HG03039 (cell line): ENCODE data around the gene SLC5A2.
"Not testable (repeated sequence)": the region's sequence is repeated elsewhere in the genome, so short reads cannot be mapped to it uniquely, and the experiment has no call there.

Source experiments
- ATAC-seq: cut with Tn5 transposase; IDR thresholded peaks from one replicate; pipeline ENCODE4 v1.9.1; 2021; ENCODE audit warnings: mild to moderate bottlenecking, moderate library complexity; ENCODE audit not compliant: unreplicated experiment

SLC5A2 gene

GRCh38 chr16:31523768-31524167 is 40.8 kb downstream of the SLC5A2 start:
- ATAC-seq = not testable (repeated sequence)

GRCh38 chr16:31525113-31525512 is 42.2 kb downstream of the SLC5A2 start:
- no peak for ATAC-seq

- no peak for ATAC-seq
Observed at GRCh38 chr16:31527734-31528274, 44.9 kb downstream of the SLC5A2 start, which contains the start of gene AHSP. TSS of gene AHSP (plus strand) at chr16:31527900. CDS start at chr16:31528140, 240 bp downstream.

- no peak for ATAC-seq
Observed at GRCh38 chr16:31528523-31529107, 45.7 kb downstream of the SLC5A2 start.

- ATAC-seq = no peak
Observed at GRCh38 chr16:31529108-31529936, 46.4 kb downstream of the SLC5A2 start.

GRCh38 chr16:31529937-31530312 is 47.0 kb downstream of the SLC5A2 start:
- ATAC-seq = no peak

GRCh38 chr16:31530405-31530804 is 47.5 kb downstream of the SLC5A2 start:
- ATAC-seq = no peak

- no peak for ATAC-seq
Observed at GRCh38 chr16:31531096-31531495, 48.2 kb downstream of the SLC5A2 start.

GRCh38 chr16:31532120-31532519 is 49.2 kb downstream of the SLC5A2 start:
- no peak for ATAC-seq

- ATAC-seq = no peak
Observed at GRCh38 chr16:31532896-31533295, 50.0 kb downstream of the SLC5A2 start.

GRCh38 chr16:31535737-31536136 is 52.8 kb downstream of the SLC5A2 start:
- no peak for ATAC-seq

- ATAC-seq = no peak
Observed at GRCh38 chr16:31536804-31537361, 54.0 kb downstream of the SLC5A2 start.

- no peak for ATAC-seq
Observed at GRCh38 chr16:31537362-31538242, 54.7 kb downstream of the SLC5A2 start.

- not testable (repeated sequence) for ATAC-seq
Observed at GRCh38 chr16:31538243-31538598, 55.3 kb downstream of the SLC5A2 start.

GRCh38 chr16:31539762-31540161 is 56.8 kb downstream of the SLC5A2 start:
- not testable (repeated sequence) for ATAC-seq
